HG03442 (cell line): Measurements from ENCODE around the gene SNX10.
A peak's percentile ranks its signal among the peaks of the same experiment; 100 is the strongest.
"Not testable (repeated sequence)": the region's sequence is repeated elsewhere in the genome, so short reads cannot be mapped to it uniquely, and the experiment has no call there.

Experiments
- ATAC-seq: cut with Tn5 transposase; IDR thresholded peaks from one replicate; pipeline ENCODE4 v1.9.1; 2021; ENCODE audit warnings: mild to moderate bottlenecking, moderate library complexity; ENCODE audit not compliant: unreplicated experiment

Gene SNX10

GRCh38 chr7:26291699-26292538, at the start of gene SNX10:
TSS of gene SNX10 (plus strand) at chr7:26291862. CDS start at chr7:26346443, 54,581 bp downstream.
- ATAC-seq = peak; percentile 74

GRCh38 chr7:26245150-26245549, 46.5 kb upstream of the SNX10 start:
- ATAC-seq = no peak

- no peak for ATAC-seq
These were observed 41.4 kb upstream of the SNX10 start for GRCh38 chr7:26250239-26250638.

- not testable (repeated sequence) for ATAC-seq
These were observed 29.8 kb upstream of the SNX10 start for GRCh38 chr7:26261866-26262265.

GRCh38 chr7:26265065-26265464, 26.6 kb upstream of the SNX10 start:
- ATAC-seq = no peak

GRCh38 chr7:26265499-26266075, 26.1 kb upstream of the SNX10 start:
- ATAC-seq = no peak

- no peak for ATAC-seq
These were observed 24.0 kb upstream of the SNX10 start for GRCh38 chr7:26267601-26268166.

- no peak for ATAC-seq
These were observed 16.4 kb upstream of the SNX10 start for GRCh38 chr7:26275213-26275612.

- no peak for ATAC-seq
These were observed 12.9 kb upstream of the SNX10 start for GRCh38 chr7:26278770-26279169.

GRCh38 chr7:26279405-26279804, 12.3 kb upstream of the SNX10 start:
- ATAC-seq = peak; percentile 59

- no peak for ATAC-seq
These were observed 11.6 kb upstream of the SNX10 start for GRCh38 chr7:26280097-26280496.

GRCh38 chr7:26280723-26281122, 10.9 kb upstream of the SNX10 start:
- ATAC-seq = no peak

- ATAC-seq = no peak
These were observed 7.2 kb upstream of the SNX10 start for GRCh38 chr7:26284477-26284876.

- ATAC-seq = no peak
These were observed 6.5 kb upstream of the SNX10 start for GRCh38 chr7:26284995-26285632.

GRCh38 chr7:26286157-26286556, 5.5 kb upstream of the SNX10 start:
- ATAC-seq = no peak

- ATAC-seq = not testable (repeated sequence)
These were observed 3.5 kb upstream of the SNX10 start for GRCh38 chr7:26288126-26288525.

- ATAC-seq = no peak
These were observed 411 bp upstream of the SNX10 start for GRCh38 chr7:26291251-26291650.

- ATAC-seq = no peak
These were observed 1.3 kb downstream of the SNX10 start for GRCh38 chr7:26292768-26293560.

GRCh38 chr7:26293569-26294308, 2.1 kb downstream of the SNX10 start:
- peak; percentile 61 for ATAC-seq

GRCh38 chr7:26295015-26295414, 3.4 kb downstream of the SNX10 start:
- no peak for ATAC-seq
